Endothelial cell (in vitro differentiated cells): ENCODE data around the gene IFT43. TPM values are rescaled to one million over a fixed set of nuclear protein-coding genes. Genes with fewer than 3 reads are reported as not detected.
A peak's percentile ranks its signal among the peaks of the same experiment; 100 is the strongest.

Source experiments
- DNase-seq: peaks from one replicate; pipeline ENCODE4 v3.0.0; 2021; ENCODE audit warnings: low spot score
- H3K27ac Mint-ChIP-seq: one replicate; pipeline ENCODE4 v1.8.0; 2021; ENCODE audit warnings: mixed read lengths, inconsistent platforms; ENCODE audit not compliant: unreplicated experiment
- H3K27me3 Mint-ChIP-seq: one replicate; pipeline ENCODE4 v1.8.0; 2021; ENCODE audit warnings: mild to moderate bottlenecking, moderate library complexity, mixed read lengths, inconsistent platforms; ENCODE audit not compliant: unreplicated experiment
- H3K36me3 Mint-ChIP-seq: one replicate; pipeline ENCODE4 v1.8.0; 2021; ENCODE audit warnings: mild to moderate bottlenecking, low read depth, mixed read lengths, inconsistent platforms; ENCODE audit not compliant: unreplicated experiment
- H3K4me1 Mint-ChIP-seq: one replicate; pipeline ENCODE4 v1.8.0; 2021; ENCODE audit warnings: mild to moderate bottlenecking, mixed read lengths, inconsistent platforms; ENCODE audit not compliant: unreplicated experiment
- H3K4me3 Mint-ChIP-seq: one replicate; pipeline ENCODE4 v1.8.0; 2021; ENCODE audit warnings: mild to moderate bottlenecking, mixed read lengths, inconsistent platforms; ENCODE audit not compliant: unreplicated experiment
- H3K9me3 Mint-ChIP-seq: one replicate; pipeline ENCODE4 v1.8.0; 2021; ENCODE audit warnings: mixed read lengths, inconsistent platforms; ENCODE audit not compliant: unreplicated experiment
- CTCF ChIP-seq: fragments of 200-600 bp; sonication (generic); IDR thresholded peaks from one replicate; pipeline ENCODE4 v1.5.0; 2021; ENCODE audit warnings: antibody characterized with exemption; ENCODE audit not compliant: unreplicated experiment
- total RNA-seq: library from RNA; stranded (reverse); fragmentation: NEBNext Ultra II Directional; extraction: Animal tissue kit (Norgen Biotek cat#: 25700); gene quantifications from one replicate; pipeline ENCODE4 v1.2.1, GENCODE V29; 2021; ENCODE audit not compliant: unreplicated experiment

Gene IFT43
- total RNA-seq, 1 donor from 2014 or later: 22.8 TPM

- H3K27me3 Mint-ChIP-seq: peaks cover 4% of the 10 kb centered on the region
- peaks cover 23% of the 10 kb centered on the region for H3K4me1 Mint-ChIP-seq
- H3K9me3 Mint-ChIP-seq: no peaks in the 10 kb centered on the region
- DNase-seq: peak; percentile 22
- H3K27ac Mint-ChIP-seq: no peak overlapping the region
- peaks cover 4% of the 10 kb centered on the region for H3K36me3 Mint-ChIP-seq
- no peak for TF ChIP-seq CTCF
- no peak overlapping the region for H3K4me3 Mint-ChIP-seq
Measured at GRCh38 chr14:76090616-76091391, 105.2 kb downstream of the IFT43 start.

- H3K27me3 Mint-ChIP-seq: peaks cover 5% of the 10 kb centered on the region
- no peak overlapping the region for H3K4me3 Mint-ChIP-seq
- DNase-seq: no peak
- H3K9me3 Mint-ChIP-seq: no peaks in the 10 kb centered on the region
- TF ChIP-seq CTCF: no peak
- no peak overlapping the region for H3K27ac Mint-ChIP-seq
- H3K4me1 Mint-ChIP-seq: peaks cover 22% of the 10 kb centered on the region
- no peaks in the 10 kb centered on the region for H3K36me3 Mint-ChIP-seq
Measured at GRCh38 chr14:76093077-76093476, 107.5 kb downstream of the IFT43 start.

- H3K27me3 Mint-ChIP-seq: peaks cover 7% of the 10 kb centered on the region
- no peak for TF ChIP-seq CTCF
- H3K27ac Mint-ChIP-seq: no peak overlapping the region
Measured at GRCh38 chr14:76096257-76096656, 110.7 kb downstream of the IFT43 start.

GRCh38 chr14:76097547-76097946, 112.0 kb downstream of the IFT43 start:
- Mint-ChIP-seq H3K27ac (no peak overlapping the region), H3K9me3 (no peaks in the 10 kb centered on the region), H3K4me3 (no peak overlapping the region), H3K36me3 (no peaks in the 10 kb centered on the region), H3K4me1 (peaks cover 11% of the 10 kb centered on the region), H3K27me3 (peaks cover 11% of the 10 kb centered on the region)
- no peak for DNase-seq
- no peak for TF ChIP-seq CTCF

More at GRCh38 chr14:76096257-76096656, 110.7 kb downstream of the IFT43 start:
- no peak for DNase-seq
- Mint-ChIP-seq H3K9me3 (no peaks in the 10 kb centered on the region), H3K4me3 (no peak overlapping the region), H3K36me3 (no peaks in the 10 kb centered on the region), H3K4me1 (peaks cover 12% of the 10 kb centered on the region)

- no peak for DNase-seq
- no peak overlapping the region for H3K27ac Mint-ChIP-seq
- peaks cover 11% of the 10 kb centered on the region for H3K4me1 Mint-ChIP-seq
- no peak for TF ChIP-seq CTCF
- peaks cover 11% of the 10 kb centered on the region for H3K27me3 Mint-ChIP-seq
- H3K36me3 Mint-ChIP-seq: no peaks in the 10 kb centered on the region
- no peaks in the 10 kb centered on the region for H3K9me3 Mint-ChIP-seq
- H3K4me3 Mint-ChIP-seq: no peak overlapping the region
Measured at GRCh38 chr14:76098047-76098446, 112.5 kb downstream of the IFT43 start.
